Body of pancreas (tissue), 4 donors: ENCODE data around the gene TRIM3.

Experiments used
- POLR2A ChIP-seq, 3 donors: fragments of 450-650 bp; IDR thresholded peaks; one replicate each; pipeline ENCODE4 v1.6.1; 2016; ENCODE audit warnings: antibody characterized with exemption in 3 of 3, mild to moderate bottlenecking in 2 of 3
- TF ChIP-seq, protein P1 (sequence below), 7 experiments: fragments of 450-650 bp in 4 of 7; fragments of 200-600 bp in 3 of 7; sonication (generic) in 3 of 7; IDR thresholded peaks; one replicate each; pipeline ENCODE4 v1.5.1; 2016 to 2019; ENCODE audit warnings: antibody characterized with exemption in 7 of 7

DNA sequence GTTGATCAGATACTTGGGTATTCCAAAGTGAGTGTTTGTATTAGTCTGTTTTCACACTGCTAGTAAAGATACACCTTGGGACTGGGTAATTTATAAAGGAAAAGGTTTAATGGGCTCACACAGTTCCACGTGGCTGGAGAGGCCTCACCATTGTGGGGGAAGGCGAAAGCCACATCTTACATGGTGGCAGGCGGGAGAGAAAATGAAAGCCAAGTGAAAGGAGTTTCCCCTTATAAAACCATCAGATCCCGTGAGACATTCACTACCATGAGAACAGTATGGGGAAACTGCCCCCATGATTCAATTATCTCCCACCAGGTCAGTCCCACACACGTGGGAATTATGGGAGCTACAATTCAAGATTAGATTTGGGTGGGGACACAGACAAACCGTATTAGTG, 14.6 kb upstream of the TRIM3 start:
- TF ChIP-seq, protein P1, sequence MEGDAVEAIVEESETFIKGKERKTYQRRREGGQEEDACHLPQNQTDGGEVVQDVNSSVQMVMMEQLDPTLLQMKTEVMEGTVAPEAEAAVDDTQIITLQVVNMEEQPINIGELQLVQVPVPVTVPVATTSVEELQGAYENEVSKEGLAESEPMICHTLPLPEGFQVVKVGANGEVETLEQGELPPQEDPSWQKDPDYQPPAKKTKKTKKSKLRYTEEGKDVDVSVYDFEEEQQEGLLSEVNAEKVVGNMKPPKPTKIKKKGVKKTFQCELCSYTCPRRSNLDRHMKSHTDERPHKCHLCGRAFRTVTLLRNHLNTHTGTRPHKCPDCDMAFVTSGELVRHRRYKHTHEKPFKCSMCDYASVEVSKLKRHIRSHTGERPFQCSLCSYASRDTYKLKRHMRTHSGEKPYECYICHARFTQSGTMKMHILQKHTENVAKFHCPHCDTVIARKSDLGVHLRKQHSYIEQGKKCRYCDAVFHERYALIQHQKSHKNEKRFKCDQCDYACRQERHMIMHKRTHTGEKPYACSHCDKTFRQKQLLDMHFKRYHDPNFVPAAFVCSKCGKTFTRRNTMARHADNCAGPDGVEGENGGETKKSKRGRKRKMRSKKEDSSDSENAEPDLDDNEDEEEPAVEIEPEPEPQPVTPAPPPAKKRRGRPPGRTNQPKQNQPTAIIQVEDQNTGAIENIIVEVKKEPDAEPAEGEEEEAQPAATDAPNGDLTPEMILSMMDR (IDR thresholded peaks at IDR 0.05): no peak
- TF ChIP-seq POLR2A (IDR thresholded peaks at IDR 0.05): no peak
